Retinal pigment epithelial cell (primary cell): ENCODE data around the gene NXPH3.
A peak's percentile ranks its signal among the peaks of the same experiment; 100 is the strongest.

ENCODE experiments used
- DNase-seq: peaks from one replicate; pipeline ENCODE4 v3.0.0-alpha.2; 2010; ENCODE audit warnings: low read depth
- H3K4me3 ChIP-seq: 2 replicates; pipeline ENCODE4 v1.5.1; 2011; ENCODE audit warnings: mild to moderate bottlenecking, low read length, control low read depth, moderate library complexity
- TF ChIP-seq, protein P1 (sequence below): conservative IDR thresholded peaks from 2 replicates; pipeline ENCODE4 v1.5.1; 2011; ENCODE audit warnings: low read depth, low read length, control low read depth, inconsistent platforms

Gene NXPH3

DNA sequence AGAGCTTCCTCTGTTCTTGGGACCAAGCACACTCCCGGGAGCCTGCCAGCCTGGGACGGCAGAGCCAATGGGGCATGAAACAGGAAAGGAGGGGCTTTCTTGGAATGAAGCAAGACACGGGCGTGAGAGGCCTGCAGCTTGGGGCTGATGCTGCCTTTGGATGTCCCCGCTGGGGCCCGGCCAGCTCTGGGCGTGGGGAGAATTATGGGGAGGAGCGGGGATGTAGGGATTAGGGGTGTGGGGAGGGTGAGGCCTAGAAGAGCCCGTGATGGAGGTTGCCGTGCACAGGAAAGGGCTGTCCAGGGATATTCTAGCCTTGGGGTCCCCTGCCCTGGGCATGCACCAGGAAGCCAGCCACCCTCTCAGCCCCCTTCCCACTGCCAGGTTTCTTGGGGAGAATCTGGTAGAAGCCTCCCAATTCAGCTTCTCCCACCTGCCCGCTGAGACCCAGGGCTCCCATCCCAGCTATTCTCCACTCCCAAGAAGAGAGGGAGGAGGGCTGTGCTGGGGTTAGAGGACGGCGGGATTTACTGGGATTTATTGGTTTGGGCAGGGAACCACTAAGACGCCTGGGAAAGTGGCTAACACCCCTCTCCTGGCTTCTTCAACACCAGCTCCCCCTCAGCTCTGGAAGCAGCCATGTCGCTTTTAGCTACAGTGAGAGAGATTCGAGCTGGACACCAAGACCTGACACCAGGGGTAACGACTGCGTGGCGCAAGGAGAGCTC is 20.0 kb upstream of the NXPH3 start:
- DNase-seq = no peak
- TF ChIP-seq, protein P1, sequence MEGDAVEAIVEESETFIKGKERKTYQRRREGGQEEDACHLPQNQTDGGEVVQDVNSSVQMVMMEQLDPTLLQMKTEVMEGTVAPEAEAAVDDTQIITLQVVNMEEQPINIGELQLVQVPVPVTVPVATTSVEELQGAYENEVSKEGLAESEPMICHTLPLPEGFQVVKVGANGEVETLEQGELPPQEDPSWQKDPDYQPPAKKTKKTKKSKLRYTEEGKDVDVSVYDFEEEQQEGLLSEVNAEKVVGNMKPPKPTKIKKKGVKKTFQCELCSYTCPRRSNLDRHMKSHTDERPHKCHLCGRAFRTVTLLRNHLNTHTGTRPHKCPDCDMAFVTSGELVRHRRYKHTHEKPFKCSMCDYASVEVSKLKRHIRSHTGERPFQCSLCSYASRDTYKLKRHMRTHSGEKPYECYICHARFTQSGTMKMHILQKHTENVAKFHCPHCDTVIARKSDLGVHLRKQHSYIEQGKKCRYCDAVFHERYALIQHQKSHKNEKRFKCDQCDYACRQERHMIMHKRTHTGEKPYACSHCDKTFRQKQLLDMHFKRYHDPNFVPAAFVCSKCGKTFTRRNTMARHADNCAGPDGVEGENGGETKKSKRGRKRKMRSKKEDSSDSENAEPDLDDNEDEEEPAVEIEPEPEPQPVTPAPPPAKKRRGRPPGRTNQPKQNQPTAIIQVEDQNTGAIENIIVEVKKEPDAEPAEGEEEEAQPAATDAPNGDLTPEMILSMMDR = no peak
- no peak overlapping the region for H3K4me3 ChIP-seq

DNA sequence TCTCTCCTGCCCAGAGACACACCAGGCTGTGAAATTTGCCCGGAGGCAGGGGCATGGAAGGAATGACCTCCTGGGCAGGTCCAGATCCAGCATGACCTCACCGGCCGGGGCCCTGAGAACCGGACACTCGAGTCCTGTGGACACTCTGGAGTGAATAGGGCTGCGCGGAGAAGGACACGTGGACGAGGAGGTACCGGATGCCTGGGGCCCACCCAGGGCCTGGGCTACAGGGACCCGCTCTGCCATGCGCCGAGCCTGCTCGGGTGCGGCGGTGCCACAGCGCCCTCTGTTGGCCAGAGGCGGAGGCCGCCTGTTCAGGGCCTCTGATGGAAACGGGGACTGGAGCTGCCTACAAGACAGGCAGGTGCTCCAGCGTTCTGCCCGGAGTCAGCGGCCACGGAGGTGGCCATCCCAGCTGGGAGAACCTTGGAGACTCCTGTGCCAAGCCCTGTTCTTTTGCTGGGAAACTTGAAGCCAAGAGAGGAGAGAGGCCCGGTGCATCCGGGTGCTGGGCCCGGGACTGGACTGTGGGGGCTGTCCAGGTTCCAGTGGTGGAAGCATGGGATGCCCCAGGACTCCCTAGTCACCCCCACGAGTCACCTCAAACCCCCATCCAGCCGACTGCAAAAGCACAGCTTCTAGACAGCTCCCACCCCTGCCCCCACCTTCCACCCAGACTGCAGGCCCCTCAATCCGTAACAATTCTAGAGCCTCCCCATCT is 19.3 kb upstream of the NXPH3 start:
- H3K4me3 ChIP-seq = no peak overlapping the region
- TF ChIP-seq, protein P1 = peak; percentile 95
- no peak for DNase-seq

DNA sequence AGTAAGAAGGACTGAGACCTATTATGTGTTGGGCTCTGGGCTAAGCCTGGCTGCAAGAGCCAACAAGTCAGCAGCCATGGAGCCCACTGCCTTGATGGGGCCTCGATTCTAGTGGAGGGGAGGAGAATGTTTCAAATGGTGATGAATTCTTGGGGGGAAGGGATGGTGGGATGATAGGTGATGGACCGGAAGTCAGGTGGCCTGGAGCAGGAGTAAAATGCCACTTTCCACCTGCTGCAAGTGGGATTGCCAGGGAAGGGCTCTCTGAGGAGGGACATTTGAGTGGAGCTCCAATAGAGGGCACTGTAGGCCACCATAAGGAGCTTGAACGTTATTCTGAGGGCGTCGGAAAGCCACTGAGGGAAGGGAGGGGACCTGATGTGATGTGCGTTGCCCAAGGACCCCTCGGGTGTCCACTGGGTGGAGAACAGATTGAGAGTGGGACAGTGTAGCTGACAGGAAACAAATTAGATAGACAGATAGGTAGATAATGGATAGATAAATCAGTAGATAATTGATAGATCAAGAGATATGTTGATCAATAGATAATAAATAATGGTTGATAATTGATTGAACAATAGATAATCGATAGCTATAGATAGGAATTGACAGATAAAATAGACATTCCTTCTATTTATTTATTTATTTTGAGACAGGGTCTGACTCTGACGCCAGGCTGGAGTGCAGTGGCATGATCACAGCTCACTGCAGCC is 18.2 kb upstream of the NXPH3 start:
- DNase-seq = no peak
- H3K4me3 ChIP-seq = no peak overlapping the region
- TF ChIP-seq, protein P1 = peak; percentile 77

DNA sequence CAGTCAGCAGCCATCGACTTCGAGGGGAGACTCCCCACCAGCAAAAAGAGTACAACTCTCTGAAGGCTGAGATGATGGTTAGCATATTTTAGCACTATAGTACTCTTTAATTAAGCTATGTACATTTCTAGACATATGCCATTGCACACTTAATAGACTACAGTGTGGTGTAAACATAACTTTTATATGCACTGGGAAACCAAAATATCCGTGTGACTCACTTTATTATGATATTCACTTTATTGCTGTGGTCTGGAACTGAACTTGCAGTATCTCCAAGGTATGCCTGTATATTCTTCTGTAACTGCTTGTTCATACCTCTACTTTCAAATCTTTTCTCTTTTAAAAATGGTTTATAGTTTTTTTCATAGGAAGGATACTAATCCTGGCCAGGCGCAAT is 11.0 kb upstream of the NXPH3 start:
- TF ChIP-seq, protein P1 = no peak
- no peak overlapping the region for H3K4me3 ChIP-seq
- DNase-seq = no peak

DNA sequence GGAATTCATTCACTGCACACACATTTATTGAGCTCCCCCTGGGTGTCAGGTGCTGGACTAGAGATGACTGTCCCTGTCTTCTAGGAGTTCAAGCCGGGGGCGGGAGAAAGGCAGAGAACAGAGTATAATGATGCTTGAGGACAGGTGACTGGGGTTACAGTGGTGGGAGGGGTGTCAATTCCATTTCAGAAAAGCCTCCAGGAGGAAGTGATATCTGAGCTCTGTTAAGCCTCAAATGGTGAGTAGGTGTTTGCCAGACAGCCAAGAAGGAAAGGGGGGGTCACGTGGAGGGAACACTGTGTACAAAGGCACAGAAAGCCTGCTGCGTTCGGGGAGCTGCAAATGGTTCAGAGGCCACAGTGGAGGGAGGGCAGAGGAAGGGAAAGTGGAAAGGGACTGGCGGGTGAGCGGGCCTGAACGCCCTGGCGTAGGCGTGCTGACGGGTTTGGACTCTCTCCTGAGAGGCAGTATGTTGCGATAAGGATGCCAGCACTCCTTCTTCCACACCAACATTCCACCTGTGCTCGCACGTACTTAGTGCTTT is 9.7 kb upstream of the NXPH3 start:
- TF ChIP-seq, protein P1 = no peak
- no peak overlapping the region for H3K4me3 ChIP-seq
- no peak for DNase-seq

DNA sequence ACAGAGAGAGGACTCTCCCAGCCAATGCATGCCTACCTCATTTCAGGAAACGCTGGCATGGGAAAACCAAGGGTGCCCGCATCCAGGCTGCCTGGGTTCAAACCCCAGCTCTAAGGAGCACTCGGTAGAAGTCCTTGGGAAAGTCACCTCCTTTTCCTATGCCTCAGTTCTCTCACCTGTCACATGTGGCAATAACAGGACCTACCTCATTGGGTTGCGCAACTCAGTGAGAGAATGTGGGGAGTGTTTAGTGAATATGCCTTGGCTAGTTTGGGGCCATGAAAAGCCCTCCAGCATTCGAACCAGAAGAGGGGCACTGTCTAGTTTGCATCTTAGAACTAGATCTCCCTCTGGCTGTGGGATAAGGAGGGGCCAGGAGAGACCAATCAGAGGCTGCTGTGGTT is 9.0 kb upstream of the NXPH3 start:
- TF ChIP-seq, protein P1 = no peak
- H3K4me3 ChIP-seq = no peak overlapping the region
- no peak for DNase-seq
